Transverse colon (tissue), 3 donors: Measurements from ENCODE around the gene LYPD6.

Source experiments
- CTCF ChIP-seq, 5 experiments: fragments of 200-600 bp in 3 of 5; fragments of 450-650 bp in 2 of 5; sonication (generic) in 3 of 5; IDR thresholded peaks; 1 replicate in 2 of 5; 2 replicates in 3 of 5; pipeline ENCODE4 v1.5.1; 2016 to 2017; ENCODE audit warnings: antibody characterized with exemption in 5 of 5, inconsistent platforms in 3 of 5, mild to moderate bottlenecking in 2 of 5, moderate library complexity in 1 of 5
- EP300 ChIP-seq: sonication (generic); formaldehyde crosslinking; IDR thresholded peaks from one replicate; pipeline ENCODE4 v1.6.1; 2017; ENCODE audit warnings: antibody characterized with exemption, low read depth
- POLR2A ChIP-seq: fragments of 450-650 bp; IDR thresholded peaks from one replicate; pipeline ENCODE4 v1.6.1; 2016; ENCODE audit warnings: antibody characterized with exemption, mild to moderate bottlenecking, moderate library complexity

GRCh38 chr2:149422337-149422990 is 92.1 kb downstream of the LYPD6 start:
- TF ChIP-seq CTCF (IDR thresholded peaks at IDR 0.05), result no peak
- TF ChIP-seq EP300, result no peak
- no peak for TF ChIP-seq POLR2A
